ENCODE results near the gene FTO.

- TF ChIP-seq BRCA1 (IDR thresholded peaks at IDR 0.05; ENCODE audit: low read depth, low read length) (no peak), EZH2 (IDR thresholded peaks at IDR 0.05; ENCODE audit: low read depth, low read length, severe bottlenecking) (no peak), MAX (IDR thresholded peaks at IDR 0.05) (no peak)
These were observed 493.8 kb downstream of the FTO start for GRCh38 chr16:54197758-54198157.

Measured in H1 (cell line).